Measurements from ENCODE around the gene KCNJ15. TPM values are rescaled to one million over a fixed set of nuclear protein-coding genes. Genes with fewer than 3 reads are reported as not detected.

KCNJ15 gene
- total RNA-seq, 4 donors from 2014 or later = 0.31 to 1.1 (median 0.81) TPM; not detected in 1

DNA sequence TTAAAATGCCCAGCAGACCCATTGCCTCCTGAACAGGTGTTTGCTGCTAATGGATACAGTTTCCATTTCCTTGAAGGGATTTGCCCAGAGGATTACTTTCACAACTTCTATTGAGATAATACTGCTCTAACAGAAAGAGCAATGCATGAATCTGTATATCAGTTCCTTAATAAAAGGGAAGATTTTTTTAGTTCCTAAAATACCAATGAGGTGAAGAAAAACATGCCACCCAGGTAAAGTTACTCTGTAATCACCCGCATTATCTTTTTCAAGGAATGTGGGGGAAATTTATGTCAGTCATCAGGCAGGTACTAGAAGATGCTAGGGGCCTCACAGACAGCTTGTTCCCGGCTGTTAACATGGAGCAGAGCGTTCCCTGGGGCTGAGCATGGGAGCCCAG lies 41.1 kb downstream of the KCNJ15 start:
- no peak for ATAC-seq
- WGBS, 2 donors (ENCODE audit: low coverage in 1 of 2) = 66 to 78% methylated on average over 2 to 3 of the region's 3 CpGs
- no peak overlapping the region for H3K4me3 ChIP-seq
- H3K27ac ChIP-seq = no peak overlapping the region
- TF ChIP-seq POLR2AphosphoS5 (IDR thresholded peaks at IDR 0.05) = no peak
- no peak for TF ChIP-seq EP300 (IDR thresholded peaks at IDR 0.05)
- TF ChIP-seq POLR2A (IDR thresholded peaks at IDR 0.05) = no peak
- TF ChIP-seq, protein P1, sequence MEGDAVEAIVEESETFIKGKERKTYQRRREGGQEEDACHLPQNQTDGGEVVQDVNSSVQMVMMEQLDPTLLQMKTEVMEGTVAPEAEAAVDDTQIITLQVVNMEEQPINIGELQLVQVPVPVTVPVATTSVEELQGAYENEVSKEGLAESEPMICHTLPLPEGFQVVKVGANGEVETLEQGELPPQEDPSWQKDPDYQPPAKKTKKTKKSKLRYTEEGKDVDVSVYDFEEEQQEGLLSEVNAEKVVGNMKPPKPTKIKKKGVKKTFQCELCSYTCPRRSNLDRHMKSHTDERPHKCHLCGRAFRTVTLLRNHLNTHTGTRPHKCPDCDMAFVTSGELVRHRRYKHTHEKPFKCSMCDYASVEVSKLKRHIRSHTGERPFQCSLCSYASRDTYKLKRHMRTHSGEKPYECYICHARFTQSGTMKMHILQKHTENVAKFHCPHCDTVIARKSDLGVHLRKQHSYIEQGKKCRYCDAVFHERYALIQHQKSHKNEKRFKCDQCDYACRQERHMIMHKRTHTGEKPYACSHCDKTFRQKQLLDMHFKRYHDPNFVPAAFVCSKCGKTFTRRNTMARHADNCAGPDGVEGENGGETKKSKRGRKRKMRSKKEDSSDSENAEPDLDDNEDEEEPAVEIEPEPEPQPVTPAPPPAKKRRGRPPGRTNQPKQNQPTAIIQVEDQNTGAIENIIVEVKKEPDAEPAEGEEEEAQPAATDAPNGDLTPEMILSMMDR (IDR thresholded peaks at IDR 0.05) = no peak
- no peaks in the 10 kb centered on the region for H3K9me3 ChIP-seq
- H3K4me1 ChIP-seq = peaks cover 0 to 12% (median 11%) of the 10 kb centered on the region in 3 donors
- peaks cover 31% of the 10 kb centered on the region for H3K27me3 ChIP-seq
- no peaks in the 10 kb centered on the region for H3K36me3 ChIP-seq

DNA sequence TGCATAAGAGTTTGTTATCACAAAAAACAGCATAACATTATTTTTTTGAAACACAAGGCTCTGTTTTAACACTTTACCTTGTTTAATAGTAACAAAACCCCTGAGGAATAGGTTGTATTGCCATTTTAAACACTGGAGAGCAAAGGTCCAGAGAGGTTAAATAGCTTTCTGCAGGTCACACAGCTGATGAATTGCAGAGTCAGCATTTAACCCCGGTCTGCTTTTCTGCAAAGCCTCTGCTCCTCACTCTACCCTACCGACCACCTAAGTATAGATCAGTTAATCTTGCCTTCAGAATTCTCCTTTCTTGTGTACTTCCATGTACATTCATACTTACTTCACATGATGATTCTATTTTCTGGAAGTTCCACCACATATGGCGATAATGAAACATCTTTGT lies 42.0 kb downstream of the KCNJ15 start:
- ATAC-seq = no peak
- TF ChIP-seq, protein P1 (IDR thresholded peaks at IDR 0.05) = no peak
- TF ChIP-seq EP300 (IDR thresholded peaks at IDR 0.05) (no peak), POLR2AphosphoS5 (IDR thresholded peaks at IDR 0.05) (no peak), POLR2A (IDR thresholded peaks at IDR 0.05) (no peak)
- 29 to 72% methylated on average over 1 to 3 of the region's 3 CpGs for WGBS, 2 donors (ENCODE audit: low coverage in 1 of 2)
- H3K27ac ChIP-seq = no peak overlapping the region
- H3K4me1 ChIP-seq = peaks cover 0 to 12% (median 11%) of the 10 kb centered on the region in 3 donors
- H3K4me3 ChIP-seq = no peak overlapping the region
- H3K9me3 ChIP-seq = no peaks in the 10 kb centered on the region
- no peaks in the 10 kb centered on the region for H3K36me3 ChIP-seq
- peaks cover 31% of the 10 kb centered on the region for H3K27me3 ChIP-seq

DNA sequence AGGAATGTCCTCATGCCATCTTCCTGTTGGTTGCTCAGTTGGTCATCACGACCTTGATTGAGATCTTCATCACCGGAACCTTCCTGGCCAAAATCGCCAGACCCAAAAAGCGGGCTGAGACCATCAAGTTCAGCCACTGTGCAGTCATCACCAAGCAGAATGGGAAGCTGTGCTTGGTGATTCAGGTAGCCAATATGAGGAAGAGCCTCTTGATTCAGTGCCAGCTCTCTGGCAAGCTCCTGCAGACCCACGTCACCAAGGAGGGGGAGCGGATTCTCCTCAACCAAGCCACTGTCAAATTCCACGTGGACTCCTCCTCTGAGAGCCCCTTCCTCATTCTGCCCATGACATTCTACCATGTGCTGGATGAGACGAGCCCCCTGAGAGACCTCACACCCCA lies 42.9 kb downstream of the KCNJ15 start:
- no peak overlapping the region for H3K27ac ChIP-seq
- H3K27me3 ChIP-seq = peaks cover 34% of the 10 kb centered on the region
- no peak overlapping the region for H3K4me3 ChIP-seq
- no peak for ATAC-seq
- no peaks in the 10 kb centered on the region for H3K9me3 ChIP-seq
- TF ChIP-seq, protein P1 (IDR thresholded peaks at IDR 0.05) = no peak
- TF ChIP-seq EP300 (IDR thresholded peaks at IDR 0.05) (no peak), POLR2A (IDR thresholded peaks at IDR 0.05) (no peak), POLR2AphosphoS5 (IDR thresholded peaks at IDR 0.05) (no peak)
- WGBS, 2 donors (ENCODE audit: low coverage in 1 of 2) = 87 to 88% methylated on average over 3 to 7 of the region's 8 CpGs
- H3K36me3 ChIP-seq = no peaks in the 10 kb centered on the region
- peaks cover 0 to 12% (median 11%) of the 10 kb centered on the region in 3 donors for H3K4me1 ChIP-seq

DNA sequence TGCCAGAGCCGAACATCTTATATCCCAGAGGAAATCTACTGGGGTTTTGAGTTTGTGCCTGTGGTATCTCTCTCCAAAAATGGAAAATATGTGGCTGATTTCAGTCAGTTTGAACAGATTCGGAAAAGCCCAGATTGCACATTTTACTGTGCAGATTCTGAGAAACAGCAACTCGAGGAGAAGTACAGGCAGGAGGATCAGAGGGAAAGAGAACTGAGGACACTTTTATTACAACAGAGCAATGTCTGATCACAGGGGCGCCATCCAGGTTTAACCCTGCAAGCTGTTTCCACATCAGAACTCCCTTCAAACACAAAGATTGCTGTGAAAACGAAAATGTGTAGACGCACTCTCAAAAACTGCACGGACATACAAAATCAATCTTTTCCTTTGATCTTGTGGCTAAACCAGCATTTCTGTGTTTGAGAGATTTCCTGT lies 43.4 kb downstream of the KCNJ15 start:
- Histone ChIP-seq H3K4me3 (no peak overlapping the region), H3K27ac (no peak overlapping the region), H3K36me3 (no peaks in the 10 kb centered on the region), H3K9me3 (no peaks in the 10 kb centered on the region), H3K4me1 (peaks cover 0 to 12% (median 11%) of the 10 kb centered on the region in 3 donors), H3K27me3 (peaks cover 34% of the 10 kb centered on the region)
- no peak for ATAC-seq
- whole genome bisulfite sequencing, 2 donors (ENCODE audit: low coverage in 1 of 2) = 39 to 43% methylated on average over 5 to 6 of the region's 7 CpGs
- TF ChIP-seq POLR2AphosphoS5 (IDR thresholded peaks at IDR 0.05) (no peak), EP300 (IDR thresholded peaks at IDR 0.05) (no peak), POLR2A (IDR thresholded peaks at IDR 0.05) (no peak)
- TF ChIP-seq, protein P1 (IDR thresholded peaks at IDR 0.05) = no peak
